Activated CD4-positive, CD25-positive, alpha-beta regulatory T cell treated with anti-CD3 and anti-CD28 coated beads, Interleukin-2, amount 50 U/mL, for 24 hours (primary cell): ENCODE measurements around the gene GPR33.
"Not testable (repeated sequence)": the region's sequence is repeated elsewhere in the genome, so short reads cannot be mapped to it uniquely, and the experiment has no call there.

Experiments
- ATAC-seq, 2 donors: fragments of 150-1000 bp; cut with Tn5 transposase; one replicate each; pipeline ENCODE4 v1.10.0; 2021; ENCODE audit warnings: mild to moderate bottlenecking in 1 of 2, moderate library complexity in 1 of 2

Gene GPR33

DNA sequence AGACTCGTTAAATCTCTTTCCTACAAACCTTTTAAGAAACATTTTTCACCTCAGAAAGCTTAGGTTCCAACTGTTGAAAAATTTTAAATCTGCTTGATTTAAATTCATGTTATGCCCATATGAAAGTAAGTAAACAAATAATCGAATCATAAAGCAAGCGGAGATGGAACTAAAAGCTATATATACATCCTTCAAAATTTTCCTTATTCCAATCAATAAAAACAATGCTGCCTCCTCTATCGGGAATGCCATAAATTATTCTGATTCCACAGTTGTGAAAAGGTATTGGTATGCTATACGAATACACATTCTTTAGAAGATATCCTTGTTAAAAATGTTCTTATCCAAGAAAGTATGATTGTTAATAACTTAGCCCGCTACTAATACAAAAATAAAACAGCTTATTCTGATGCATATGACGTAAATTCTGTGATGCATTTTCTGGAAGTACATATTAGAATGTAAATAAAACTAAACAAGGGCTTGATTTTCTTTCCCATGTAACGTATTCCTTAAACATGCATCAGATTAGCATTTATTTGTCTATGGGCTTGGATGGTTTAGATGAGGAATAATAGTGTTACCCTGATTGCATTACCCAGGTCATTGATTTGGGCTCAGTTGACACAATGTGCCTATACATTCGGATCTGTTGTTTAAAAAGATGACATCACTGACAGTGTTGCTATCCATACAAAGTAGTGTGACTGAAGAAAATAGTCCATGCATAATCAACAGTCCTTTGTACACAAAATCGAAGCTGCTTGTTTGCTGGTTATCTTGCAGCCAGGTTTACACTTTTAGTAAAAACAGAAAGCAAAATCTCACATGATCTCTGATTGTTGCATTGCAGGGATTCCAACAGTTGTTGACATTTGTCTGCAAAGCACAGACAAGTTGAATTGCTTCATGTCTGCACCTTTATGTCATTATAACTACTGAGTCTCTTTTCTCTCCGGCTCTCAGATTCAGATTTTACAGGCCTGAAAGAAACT is 29.9 kb downstream of the GPR33 start:
- no peak for ATAC-seq

DNA sequence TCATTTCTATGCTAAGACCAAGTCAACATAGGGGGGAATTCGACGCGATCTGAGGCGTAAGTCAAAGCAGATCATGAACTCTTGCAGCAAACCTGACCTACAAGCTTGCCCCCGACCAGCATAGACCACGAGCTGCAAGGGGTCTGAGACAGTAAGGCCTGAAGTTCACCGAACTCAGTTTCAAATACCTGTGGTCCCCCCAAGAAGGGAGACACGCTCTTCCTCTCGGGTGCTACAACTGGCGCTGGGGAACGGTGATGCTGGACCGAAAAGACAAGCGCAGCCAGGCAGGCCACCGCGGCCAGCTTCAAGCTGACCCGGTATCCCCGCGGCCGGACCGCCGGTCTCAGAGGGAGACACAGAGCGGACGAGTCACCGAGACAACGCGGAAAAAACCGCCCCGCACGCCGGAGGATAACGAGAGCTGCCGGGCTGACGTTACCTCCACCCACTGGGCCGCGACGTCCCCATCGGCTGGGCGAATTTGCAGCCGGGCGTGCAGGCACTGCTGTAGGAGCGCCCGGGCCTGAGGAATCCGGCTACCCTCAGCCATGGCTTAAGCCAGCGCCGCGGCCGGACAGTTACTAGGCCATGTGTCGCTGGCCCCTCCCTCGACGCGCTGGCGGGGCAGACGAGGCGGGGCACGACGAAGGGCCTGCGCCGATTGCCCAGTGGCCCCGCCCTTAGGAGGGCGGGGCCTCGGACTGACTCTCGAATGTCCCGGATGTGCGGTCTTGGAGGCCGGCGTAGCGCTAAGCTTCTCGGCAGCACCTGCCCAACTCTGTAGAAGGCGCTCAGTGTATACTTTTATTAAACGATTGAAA is 30.8 kb downstream of the GPR33 start, which contains the start of gene DTD2:
Gene DTD2 (minus strand): TSS at position 666 of the 824 bp plus-strand sequence. CDS start 113 bp downstream, at position 553.
- ATAC-seq: peak; percentile 98 to 99

DNA sequence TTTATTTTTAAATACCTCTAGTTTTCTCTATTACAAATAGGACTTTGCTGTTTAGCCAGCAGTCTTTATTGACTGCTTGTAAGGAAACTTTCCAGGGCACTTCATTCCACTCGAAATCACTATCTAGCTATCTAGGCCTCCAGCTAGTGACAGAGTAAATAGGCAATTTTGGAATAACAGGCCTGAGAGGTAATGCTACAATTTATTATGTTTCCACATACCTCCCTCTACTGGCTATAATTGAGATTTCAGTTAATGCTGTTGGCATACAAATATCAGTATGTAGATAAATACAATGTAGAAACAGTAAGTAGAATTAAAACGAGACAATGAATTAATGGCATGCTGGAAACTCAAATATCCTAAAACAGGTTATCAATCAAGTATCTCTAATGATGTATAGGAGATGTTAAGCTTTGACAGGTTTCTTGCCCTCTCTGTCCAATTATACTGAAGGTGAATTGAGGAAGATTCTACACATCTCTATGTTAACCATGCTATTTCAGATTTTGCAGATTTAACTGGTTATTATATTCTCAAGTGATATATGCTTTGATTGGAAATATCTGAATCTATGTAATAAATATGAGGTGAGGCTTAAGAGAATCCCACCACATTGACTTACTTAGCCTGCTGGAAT is 37.7 kb downstream of the GPR33 start:
- no peak for ATAC-seq

DNA sequence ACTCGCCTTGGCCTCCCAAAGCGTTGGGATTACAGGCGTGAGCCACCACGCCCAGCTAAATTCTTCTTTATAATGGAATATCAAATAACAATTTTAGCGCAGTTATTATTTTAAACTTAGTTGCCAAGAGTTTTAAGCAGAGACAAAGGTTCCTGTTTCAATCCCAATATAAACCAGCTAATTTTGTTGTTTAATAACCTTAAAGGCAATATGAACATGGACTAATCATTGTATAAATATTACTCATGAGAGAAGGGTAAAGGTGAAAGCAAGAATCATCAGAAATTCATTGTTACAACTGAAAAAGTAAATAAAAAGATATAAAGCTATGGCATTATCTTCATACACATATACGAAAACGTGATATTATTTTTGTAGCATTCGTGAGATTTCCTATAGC is 38.7 kb downstream of the GPR33 start:
- ATAC-seq: no peak

DNA sequence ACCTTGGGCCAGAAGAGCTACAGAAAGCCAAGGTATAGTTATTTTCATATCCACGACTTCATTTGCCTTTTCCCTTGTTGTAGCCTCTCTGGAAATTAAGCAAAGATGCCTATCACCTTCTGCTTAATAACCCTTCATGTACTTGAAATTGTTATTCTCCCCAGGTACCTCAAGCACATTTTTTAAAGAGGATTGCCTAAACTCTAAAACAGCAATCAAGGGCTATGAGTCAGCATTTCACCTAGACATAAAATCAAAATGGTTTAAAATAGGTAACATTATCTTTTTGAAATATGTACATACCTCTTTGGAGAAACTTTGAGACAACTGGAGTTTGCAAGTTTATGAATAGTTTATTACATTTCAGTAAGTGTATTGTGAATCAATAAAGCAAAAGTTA is 42.1 kb downstream of the GPR33 start:
- no peak for ATAC-seq

DNA sequence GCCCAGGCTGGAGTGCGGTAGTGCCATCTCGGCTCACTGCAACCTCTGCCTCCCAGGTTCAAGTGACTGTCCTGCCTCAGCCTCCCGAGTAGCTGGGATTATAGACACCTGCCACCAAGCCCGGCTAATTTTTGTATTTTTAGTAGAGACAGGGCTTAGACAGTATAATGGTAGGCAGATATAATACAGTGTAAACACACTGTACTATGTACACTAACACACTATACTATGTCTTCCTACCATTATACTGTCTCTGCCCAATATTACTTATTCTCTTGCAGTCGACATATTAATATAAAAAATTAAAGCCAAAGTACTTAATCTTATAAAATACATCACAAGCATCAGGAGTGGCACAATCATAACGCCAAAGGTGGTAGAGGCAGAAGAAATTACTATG is 45.6 kb downstream of the GPR33 start:
- no peak for ATAC-seq

DNA sequence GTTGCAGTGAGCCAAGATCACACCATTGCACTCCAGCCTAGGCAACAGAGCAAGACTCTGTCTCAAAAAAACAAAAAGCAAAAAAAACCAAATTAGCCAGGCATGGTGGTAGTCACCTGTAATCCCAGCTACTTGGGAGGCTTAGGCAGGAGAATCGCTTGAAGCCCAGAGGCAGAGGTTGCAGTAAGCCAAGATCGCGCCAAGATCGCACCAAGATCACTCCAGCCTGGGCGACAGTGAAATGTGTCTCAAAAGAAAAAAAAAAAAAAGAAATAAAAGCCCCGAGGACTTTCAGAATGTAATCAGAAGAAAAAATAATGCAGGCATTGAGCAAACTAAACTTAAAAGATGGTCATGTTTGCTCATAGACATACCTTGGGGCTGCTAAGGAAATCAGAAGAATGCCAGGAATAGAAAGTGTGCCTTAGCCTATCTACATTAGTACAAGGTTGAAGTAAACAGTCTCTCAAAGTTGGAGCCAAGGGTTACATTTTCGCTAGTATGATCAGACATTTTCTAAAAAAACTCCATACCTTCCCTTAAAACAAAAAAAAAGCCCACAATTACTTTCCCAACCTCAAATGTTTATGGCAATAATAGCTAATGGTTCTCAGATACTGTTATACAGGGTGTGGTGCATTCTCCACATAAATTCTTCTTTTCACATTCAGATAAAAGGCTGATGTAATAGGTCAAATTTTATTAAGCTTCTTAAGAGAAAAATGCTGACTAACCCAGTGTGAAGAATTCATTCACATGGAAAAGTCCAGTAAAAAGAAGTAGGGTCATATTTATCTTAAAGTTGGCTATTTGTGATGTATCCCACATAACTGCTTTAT is 46.3 kb downstream of the GPR33 start:
- ATAC-seq: no peak

DNA sequence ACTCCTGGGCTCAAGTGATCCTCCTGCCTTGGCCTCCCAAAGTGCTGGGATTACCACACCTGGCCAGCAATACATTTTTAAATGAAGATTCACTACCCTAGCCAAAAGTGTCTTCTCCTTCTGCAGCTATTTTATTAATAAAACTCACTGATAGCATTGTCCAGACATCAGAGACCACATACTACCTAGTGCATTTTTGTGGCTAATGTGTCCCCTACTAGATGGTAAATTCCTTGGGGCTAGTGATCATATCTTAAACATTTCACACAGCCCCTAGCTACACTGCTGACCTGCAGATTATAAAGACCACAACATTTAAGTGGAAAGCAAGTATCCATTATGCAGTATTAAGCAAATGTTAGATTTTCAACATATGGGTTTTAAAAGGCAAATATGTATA is 47.6 kb downstream of the GPR33 start:
- no peak for ATAC-seq

DNA sequence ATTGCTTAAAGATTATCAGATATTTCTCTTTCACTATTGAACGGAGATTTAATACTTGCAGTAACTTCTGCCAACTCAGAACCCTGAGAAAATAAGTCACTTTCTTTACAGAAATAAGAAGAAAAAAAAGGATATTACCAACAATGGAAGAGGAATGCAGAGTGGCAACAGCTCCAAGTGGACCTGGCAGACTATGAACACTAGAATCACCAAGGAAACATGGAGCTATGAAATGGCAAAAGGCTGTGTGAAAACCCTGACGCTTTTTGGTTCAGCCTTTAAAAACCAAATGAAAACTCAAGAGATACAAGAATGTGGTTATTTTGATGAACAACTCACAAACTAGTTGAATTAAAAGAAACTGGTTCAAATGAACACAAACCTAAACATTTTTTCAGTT is 48.3 kb downstream of the GPR33 start:
- no peak for ATAC-seq

DNA sequence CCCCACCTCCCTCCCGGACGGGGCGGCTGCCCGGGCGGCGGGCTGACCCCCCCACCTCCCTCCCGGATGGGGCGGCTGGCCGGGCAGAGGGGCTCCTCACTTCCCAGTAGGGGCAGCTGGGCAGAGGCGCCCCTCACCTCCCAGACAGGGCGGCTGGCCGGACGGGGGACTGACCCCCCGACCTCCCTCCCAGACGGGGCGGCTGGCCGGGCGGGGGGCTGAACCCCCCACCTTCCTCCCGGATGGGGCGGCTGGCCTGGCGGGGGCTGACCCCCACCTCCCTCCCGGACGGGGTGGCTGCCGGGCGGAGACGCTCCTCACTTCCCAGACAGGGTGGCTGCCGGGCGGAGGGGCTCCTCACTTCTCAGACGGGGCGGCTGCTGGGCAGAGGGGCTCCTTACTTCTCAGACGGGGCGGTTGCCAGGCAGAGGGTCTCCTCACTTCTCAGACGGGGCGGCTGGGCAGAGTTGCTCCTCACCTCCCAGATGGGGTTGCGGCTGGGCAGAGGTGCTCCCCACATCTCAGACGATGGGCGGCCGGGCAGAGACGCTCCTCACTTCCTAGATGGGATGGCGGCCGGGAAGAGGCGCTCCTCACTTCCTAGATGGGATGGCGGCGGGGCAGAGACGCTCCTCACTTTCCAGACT is 50.7 kb downstream of the GPR33 start:
- ATAC-seq: not testable (repeated sequence)

DNA sequence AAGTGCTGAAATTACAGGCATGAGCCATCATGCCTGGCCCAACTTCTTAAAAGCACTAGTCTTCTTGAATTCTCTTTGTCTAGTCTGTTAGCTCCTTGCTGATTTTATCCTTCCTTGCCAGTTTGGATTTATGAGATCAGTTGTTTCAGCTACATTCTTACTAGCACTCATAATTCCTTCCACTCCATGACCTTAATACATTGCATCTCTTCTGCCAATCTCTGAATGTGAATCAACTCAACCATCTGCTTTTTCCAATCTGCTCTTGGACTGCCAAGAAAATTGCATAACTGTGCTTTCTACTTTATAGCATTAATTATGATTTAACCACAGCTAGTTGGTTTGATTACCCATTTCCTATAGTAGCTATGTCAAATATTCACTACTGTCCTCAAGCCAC is 52.6 kb downstream of the GPR33 start:
- ATAC-seq: no peak
